Kidney epithelial cell (primary cell): ENCODE data around the gene MPP1. TPM values are rescaled to one million over a fixed set of nuclear protein-coding genes. Genes with fewer than 3 reads are reported as not detected.

Experiments used
- DNase-seq: peaks from one replicate; pipeline ENCODE4 v3.0.0-alpha.2; 2010; ENCODE audit warnings: low read depth
- H3K27me3 ChIP-seq: 2 replicates; pipeline ENCODE4 v1.6.0; 2011; ENCODE audit warnings: low read length; ENCODE audit not compliant: control insufficient read depth, insufficient read depth
- H3K36me3 ChIP-seq: 2 replicates; pipeline ENCODE4 v1.5.1; 2011; ENCODE audit warnings: low read length; ENCODE audit not compliant: control insufficient read depth, insufficient read depth
- H3K4me3 ChIP-seq: 2 replicates; pipeline ENCODE4 v1.5.1; 2011; ENCODE audit warnings: low read depth, mild to moderate bottlenecking, control low read depth, low read length
- total RNA-seq: library from RNA; depleted of rRNA; stranded (reverse); fragments of >200 nt; gene quantifications from 2 replicates; pipeline ENCODE4 v1.2.3, GENCODE V29; 2015
- TF ChIP-seq, protein P1 (sequence below): IDR thresholded peaks from 2 replicates; pipeline ENCODE4 v1.5.1; 2011; ENCODE audit warnings: mild to moderate bottlenecking, moderate library complexity, low read length, control low read depth, inconsistent platforms; ENCODE audit not compliant: insufficient read depth, poor library complexity, severe bottlenecking

Gene MPP1
- total RNA-seq, 1 donor from 2014 or later: 9.3 TPM

DNA sequence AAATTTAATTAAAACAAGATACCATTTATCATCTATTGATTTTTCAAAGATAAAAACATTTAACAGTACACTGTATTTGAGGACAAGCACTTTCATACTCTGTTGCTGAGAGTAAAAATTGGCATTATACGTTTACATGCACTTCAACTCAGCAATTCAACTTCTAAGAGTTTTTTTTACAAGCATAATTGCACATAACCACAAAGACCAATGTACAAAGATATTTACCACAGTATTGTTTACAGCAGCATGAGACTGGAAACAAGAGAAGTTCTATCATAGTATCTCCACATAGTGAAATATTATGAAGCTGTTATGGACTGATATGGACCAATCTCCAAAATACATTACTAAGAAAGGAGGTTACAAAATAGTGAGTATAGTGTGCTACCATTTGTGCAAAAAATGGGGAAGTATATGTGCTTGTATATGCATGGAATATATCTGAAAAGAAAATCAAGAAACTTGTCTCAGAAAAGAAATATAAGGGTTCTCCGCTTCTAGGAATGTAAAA lies 65.3 kb downstream of the MPP1 start:
- Histone ChIP-seq H3K27me3 (no peaks in the 10 kb centered on the region), H3K36me3 (no peaks in the 10 kb centered on the region), H3K4me3 (no peak overlapping the region)
- TF ChIP-seq, protein P1, sequence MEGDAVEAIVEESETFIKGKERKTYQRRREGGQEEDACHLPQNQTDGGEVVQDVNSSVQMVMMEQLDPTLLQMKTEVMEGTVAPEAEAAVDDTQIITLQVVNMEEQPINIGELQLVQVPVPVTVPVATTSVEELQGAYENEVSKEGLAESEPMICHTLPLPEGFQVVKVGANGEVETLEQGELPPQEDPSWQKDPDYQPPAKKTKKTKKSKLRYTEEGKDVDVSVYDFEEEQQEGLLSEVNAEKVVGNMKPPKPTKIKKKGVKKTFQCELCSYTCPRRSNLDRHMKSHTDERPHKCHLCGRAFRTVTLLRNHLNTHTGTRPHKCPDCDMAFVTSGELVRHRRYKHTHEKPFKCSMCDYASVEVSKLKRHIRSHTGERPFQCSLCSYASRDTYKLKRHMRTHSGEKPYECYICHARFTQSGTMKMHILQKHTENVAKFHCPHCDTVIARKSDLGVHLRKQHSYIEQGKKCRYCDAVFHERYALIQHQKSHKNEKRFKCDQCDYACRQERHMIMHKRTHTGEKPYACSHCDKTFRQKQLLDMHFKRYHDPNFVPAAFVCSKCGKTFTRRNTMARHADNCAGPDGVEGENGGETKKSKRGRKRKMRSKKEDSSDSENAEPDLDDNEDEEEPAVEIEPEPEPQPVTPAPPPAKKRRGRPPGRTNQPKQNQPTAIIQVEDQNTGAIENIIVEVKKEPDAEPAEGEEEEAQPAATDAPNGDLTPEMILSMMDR: no peak
- no peak for DNase-seq

DNA sequence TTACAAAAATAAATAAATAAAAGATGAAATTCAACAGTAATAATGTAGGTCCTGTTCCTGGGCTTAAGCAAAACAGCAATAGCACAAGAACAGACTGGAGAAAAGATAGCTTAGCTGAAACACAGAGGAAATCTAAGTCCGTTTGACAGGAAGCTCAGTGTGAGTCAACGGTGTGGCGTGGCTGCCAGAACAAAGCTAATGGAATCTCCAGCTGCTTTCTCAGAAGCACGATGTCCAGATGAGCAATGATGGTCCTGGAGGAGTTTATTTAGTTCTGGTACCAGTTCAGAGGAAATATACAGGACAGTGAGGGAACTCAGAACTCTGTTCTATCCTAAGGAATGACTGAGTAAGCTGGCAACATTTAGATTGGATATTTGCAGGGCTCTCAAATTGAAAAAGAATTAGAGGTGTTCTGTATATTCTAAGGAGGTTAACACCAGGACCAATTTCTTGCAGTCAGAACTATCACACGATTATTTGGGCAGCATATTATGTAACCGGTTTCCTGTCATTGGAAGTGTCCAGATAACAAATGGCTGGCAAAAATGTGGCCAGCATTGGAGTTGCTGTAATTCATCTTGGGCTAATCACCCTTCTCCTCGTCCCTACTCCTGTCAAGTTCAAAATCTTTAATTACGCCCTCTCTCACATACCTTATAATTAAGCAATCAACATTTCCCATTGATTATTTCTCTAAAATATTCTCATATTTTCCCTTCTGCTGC lies 67.1 kb downstream of the MPP1 start:
- no peak overlapping the region for H3K4me3 ChIP-seq
- no peaks in the 10 kb centered on the region for H3K27me3 ChIP-seq
- no peak for DNase-seq
- TF ChIP-seq, protein P1: no peak
- no peaks in the 10 kb centered on the region for H3K36me3 ChIP-seq

DNA sequence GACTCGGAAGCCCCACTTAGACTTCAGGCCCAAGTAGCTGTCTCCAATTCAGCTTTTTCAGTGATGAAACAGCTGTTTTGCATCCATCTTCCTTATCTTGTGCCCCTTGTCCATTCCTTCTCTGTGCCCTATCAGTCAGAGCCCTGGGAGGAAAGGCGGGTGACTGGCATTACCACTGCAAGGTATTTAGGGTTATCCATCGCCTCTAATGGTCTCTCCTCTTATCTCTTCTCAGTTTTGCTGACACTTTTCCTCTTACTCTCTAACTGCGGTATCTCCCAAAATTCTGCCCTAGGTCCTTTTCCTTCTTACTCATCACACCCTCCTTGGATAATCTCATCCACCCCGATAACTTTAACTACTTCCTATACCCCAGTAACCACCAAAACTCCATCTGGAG lies 68.1 kb downstream of the MPP1 start:
- H3K4me3 ChIP-seq: no peak overlapping the region
- no peaks in the 10 kb centered on the region for H3K36me3 ChIP-seq
- TF ChIP-seq, protein P1: no peak
- H3K27me3 ChIP-seq: no peaks in the 10 kb centered on the region
- no peak for DNase-seq

DNA sequence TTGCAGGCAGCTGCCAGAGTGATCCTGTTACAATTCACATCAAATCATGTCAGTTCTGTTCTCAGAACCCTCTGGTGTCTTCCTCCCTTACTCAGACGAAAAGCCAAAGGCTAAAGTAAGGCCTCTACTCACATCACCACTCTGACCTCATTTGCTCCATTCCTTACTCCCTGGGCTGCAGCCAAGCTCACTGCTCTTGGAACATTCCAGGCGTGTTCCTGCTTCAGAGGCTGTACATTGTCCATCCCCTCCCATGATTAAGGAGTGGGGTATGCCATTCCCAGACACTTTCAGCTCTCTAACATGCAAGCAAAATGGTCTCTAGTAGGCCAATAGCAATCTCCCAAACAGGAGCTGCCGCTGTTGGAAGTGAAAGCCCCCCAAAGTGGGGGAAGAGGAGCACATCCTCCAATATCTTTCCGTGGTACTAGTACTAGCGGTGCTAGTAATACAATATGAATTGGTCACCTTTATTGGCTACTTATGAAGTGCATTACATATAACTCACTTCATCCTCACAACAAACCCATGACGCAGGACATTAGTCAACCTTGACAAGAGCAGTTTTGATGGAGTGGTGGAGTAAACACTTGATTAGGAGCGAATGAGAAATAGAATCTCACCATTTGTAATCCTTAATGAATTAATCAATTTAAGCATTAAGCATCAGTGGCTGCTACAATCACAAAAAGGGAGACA lies 69.4 kb downstream of the MPP1 start:
- H3K27me3 ChIP-seq: no peaks in the 10 kb centered on the region
- TF ChIP-seq, protein P1: no peak
- DNase-seq: no peak
- H3K36me3 ChIP-seq: no peaks in the 10 kb centered on the region
- H3K4me3 ChIP-seq: no peak overlapping the region

DNA sequence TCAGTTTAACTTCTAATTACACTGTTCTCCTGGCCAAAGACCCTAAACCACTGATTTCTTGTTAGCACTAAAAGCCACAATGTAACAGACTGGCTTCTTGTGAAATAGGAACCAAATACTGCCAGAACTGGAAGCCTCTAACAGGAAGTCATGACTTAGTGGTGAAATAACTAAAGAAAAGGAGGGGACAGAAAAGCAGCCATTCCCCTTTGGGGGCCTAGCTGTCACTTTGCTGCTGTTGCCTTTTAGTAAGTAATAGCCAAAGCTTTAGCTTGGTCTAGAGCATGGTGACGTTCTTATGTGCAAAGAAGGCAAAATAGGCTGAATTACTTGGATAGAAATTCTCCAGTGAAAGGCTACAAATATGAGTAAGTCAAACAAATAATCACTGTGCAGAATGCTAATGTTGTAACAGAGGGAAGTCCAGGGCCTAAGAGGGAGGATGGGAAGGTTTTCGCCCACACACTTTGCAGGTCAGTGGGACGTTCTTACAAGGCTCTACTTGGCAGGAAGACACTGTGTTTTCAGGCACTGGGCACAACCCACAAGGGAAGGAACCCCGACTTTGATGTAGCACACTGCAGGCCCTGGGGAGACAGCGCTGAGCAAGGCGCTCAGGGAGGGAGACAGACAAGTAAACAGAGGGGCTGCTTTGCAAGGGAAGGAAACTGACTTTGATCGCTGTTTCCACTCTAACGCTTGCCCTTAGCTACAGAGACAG lies 71.1 kb downstream of the MPP1 start:
- Histone ChIP-seq H3K36me3 (no peaks in the 10 kb centered on the region), H3K4me3 (no peak overlapping the region), H3K27me3 (no peaks in the 10 kb centered on the region)
- DNase-seq: no peak
- TF ChIP-seq, protein P1: no peak
